Fibroblast of lung (primary cell): ENCODE data around the gene LRRFIP1. TPM values are rescaled to one million over a fixed set of nuclear protein-coding genes. Genes with fewer than 3 reads are reported as not detected.

ENCODE experiments used
- DNase-seq, 2 donors: peaks; one replicate each; pipeline versions ENCODE4 v3.0.0 to v3.0.0-alpha.2; 2010; ENCODE audit warnings: low read depth in 2 of 2
- H2AFZ ChIP-seq: 2 replicates; pipeline ENCODE4 v1.5.1; 2012; ENCODE audit warnings: low read length, control low read depth, inconsistent platforms
- H3K27ac ChIP-seq: 2 replicates; pipeline ENCODE4 v1.5.1; 2011; ENCODE audit warnings: low read length, control low read depth; ENCODE audit not compliant: insufficient read depth
- H3K27me3 ChIP-seq: 2 replicates; pipeline ENCODE4 v1.5.1; 2011; ENCODE audit warnings: mild to moderate bottlenecking, low read length; ENCODE audit not compliant: control insufficient read depth, insufficient read depth
- H3K36me3 ChIP-seq: 2 replicates; pipeline ENCODE4 v1.5.1; 2011; ENCODE audit warnings: low read length; ENCODE audit not compliant: control insufficient read depth, insufficient read depth
- H3K4me1 ChIP-seq: 2 replicates; pipeline ENCODE4 v1.5.1; 2011; ENCODE audit warnings: low read length; ENCODE audit not compliant: control insufficient read depth, insufficient read depth; ENCODE audit errors: extremely low read depth
- H3K4me2 ChIP-seq: 2 replicates; pipeline ENCODE4 v1.5.1; 2011; ENCODE audit warnings: low read length, control low read depth; ENCODE audit not compliant: insufficient read depth; ENCODE audit errors: extremely low read depth
- H3K4me3 ChIP-seq, 4 experiments: fragments of 200-600 bp in 1 of 4; sonication (generic) in 1 of 4; replicated peaks in 1 of 4; 2 replicates each; pipeline ENCODE4 v1.5.1; 2011 to 2016; ENCODE audit warnings: low read length in 4 of 4, low read depth in 3 of 4, mild to moderate bottlenecking in 3 of 4, control low read depth in 2 of 4, inconsistent platforms in 1 of 4, mixed read lengths in 1 of 4; ENCODE audit not compliant: insufficient read depth in 1 of 4; ENCODE audit errors: control extremely low read depth in 1 of 4
- H3K79me2 ChIP-seq: 2 replicates; pipeline ENCODE4 v1.5.1; 2012; ENCODE audit warnings: mild to moderate bottlenecking, low read length, inconsistent platforms; ENCODE audit not compliant: control insufficient read depth, insufficient read depth
- H3K9ac ChIP-seq: 2 replicates; pipeline ENCODE4 v1.5.1; 2011; ENCODE audit warnings: mild to moderate bottlenecking, low read length, control low read depth; ENCODE audit not compliant: insufficient read depth
- H3K9me3 ChIP-seq: 2 replicates; pipeline ENCODE4 v1.5.1; 2012; ENCODE audit warnings: low read depth, low read length; ENCODE audit not compliant: control insufficient read depth, insufficient read depth
- H4K20me1 ChIP-seq: 2 replicates; pipeline ENCODE4 v1.5.1; 2011; ENCODE audit warnings: low read length; ENCODE audit not compliant: control insufficient read depth, insufficient read depth; ENCODE audit errors: extremely low read depth
- EZH2 ChIP-seq: IDR thresholded peaks from 2 replicates; pipeline ENCODE4 v1.5.1; 2012; ENCODE audit warnings: low read length, control low read depth, mild to moderate bottlenecking; ENCODE audit errors: missing control alignments
- polyA plus RNA-seq, 2 donors: library from polyadenylated mRNA; depleted of rRNA in 1 of 2; stranded (reverse) in 1 of 2; unstranded in 1 of 2; fragments of >200 nt; gene quantifications; 2 replicates each; pipeline ENCODE4 v1.2.1, GENCODE V29; 2011 to 2012; ENCODE audit warnings: missing spikeins in 1 of 2
- total RNA-seq: library from RNA; depleted of rRNA; stranded (reverse); fragments of >200 nt; gene quantifications from 2 replicates; pipeline ENCODE4 v1.2.1, GENCODE V29; 2014
- TF ChIP-seq, protein P1 (sequence below), 2 donors: IDR thresholded peaks in 1 of 2; conservative IDR thresholded peaks in 1 of 2; 1 replicate in 1 of 2; 2 replicates in 1 of 2; pipeline ENCODE4 v1.5.1; 2011 to 2012; ENCODE audit warnings: low read length in 2 of 2, control low read depth in 1 of 2, inconsistent platforms in 1 of 2, low read depth in 1 of 2, mild to moderate bottlenecking in 1 of 2

The LRRFIP1 gene
- total and polyA plus RNA-seq, 2 donors (not counting 1 experiment from before 2014, with no cell fraction given) = 58.1 to 113 TPM

DNA sequence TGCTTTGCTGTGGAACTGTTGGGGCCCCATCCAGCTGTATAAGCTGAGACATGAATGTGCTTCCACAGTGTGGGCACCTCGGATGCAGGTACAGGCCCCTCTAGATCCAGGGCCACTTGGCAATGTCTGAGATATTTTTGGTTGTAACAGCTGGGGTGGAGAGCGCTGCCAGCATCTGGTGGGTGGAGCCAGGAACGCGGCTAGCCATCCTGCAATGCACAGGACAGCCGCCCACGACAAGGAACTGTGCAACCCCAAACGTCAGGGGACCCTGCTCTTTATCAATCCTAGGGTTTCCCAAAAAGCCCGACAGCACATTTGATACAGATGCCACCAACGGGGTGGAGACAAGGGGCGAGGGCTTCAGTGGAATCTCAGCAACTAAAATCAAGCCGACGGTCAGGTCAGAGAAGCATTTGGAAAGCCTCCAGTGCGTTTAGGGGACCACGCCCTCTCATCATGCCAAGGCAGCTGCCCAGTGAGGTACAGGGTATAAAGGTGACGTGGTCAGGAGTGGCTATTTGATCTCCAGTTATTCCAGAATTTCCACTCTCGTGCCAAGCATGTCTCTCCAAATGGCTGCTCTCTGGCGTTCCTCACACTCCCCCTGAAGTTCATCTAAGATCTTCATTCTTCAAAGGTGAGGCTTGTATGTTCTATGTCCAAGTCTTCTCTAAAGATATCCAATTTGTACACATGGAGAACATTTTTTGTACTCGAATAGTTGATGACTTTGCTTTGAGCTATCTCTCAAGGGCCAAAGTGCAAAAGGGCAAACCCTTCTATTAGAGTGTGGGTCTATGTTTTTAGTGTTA is 55.7 kb downstream of the LRRFIP1 start:
- Histone ChIP-seq H3K4me3 (no peak overlapping the region), H3K4me2 (no peak overlapping the region), H3K9me3 (no peaks in the 10 kb centered on the region), H2AFZ (no peak overlapping the region), H3K27me3 (no peaks in the 10 kb centered on the region), H3K4me1 (peaks cover 11% of the 10 kb centered on the region), H3K9ac (no peak overlapping the region), H4K20me1 (no peaks in the 10 kb centered on the region), H3K79me2 (no peaks in the 10 kb centered on the region), H3K36me3 (no peaks in the 10 kb centered on the region), H3K27ac (no peak overlapping the region)
- no peak for TF ChIP-seq EZH2
- TF ChIP-seq, protein P1, sequence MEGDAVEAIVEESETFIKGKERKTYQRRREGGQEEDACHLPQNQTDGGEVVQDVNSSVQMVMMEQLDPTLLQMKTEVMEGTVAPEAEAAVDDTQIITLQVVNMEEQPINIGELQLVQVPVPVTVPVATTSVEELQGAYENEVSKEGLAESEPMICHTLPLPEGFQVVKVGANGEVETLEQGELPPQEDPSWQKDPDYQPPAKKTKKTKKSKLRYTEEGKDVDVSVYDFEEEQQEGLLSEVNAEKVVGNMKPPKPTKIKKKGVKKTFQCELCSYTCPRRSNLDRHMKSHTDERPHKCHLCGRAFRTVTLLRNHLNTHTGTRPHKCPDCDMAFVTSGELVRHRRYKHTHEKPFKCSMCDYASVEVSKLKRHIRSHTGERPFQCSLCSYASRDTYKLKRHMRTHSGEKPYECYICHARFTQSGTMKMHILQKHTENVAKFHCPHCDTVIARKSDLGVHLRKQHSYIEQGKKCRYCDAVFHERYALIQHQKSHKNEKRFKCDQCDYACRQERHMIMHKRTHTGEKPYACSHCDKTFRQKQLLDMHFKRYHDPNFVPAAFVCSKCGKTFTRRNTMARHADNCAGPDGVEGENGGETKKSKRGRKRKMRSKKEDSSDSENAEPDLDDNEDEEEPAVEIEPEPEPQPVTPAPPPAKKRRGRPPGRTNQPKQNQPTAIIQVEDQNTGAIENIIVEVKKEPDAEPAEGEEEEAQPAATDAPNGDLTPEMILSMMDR (conservative IDR thresholded peaks at IDR 0.05 in 1 of 2, IDR thresholded peaks at IDR 0.05 in 1 of 2; ENCODE audit: low read depth in 1 of 2, low read length in 2 of 2) = no peak
- no peak for DNase-seq

DNA sequence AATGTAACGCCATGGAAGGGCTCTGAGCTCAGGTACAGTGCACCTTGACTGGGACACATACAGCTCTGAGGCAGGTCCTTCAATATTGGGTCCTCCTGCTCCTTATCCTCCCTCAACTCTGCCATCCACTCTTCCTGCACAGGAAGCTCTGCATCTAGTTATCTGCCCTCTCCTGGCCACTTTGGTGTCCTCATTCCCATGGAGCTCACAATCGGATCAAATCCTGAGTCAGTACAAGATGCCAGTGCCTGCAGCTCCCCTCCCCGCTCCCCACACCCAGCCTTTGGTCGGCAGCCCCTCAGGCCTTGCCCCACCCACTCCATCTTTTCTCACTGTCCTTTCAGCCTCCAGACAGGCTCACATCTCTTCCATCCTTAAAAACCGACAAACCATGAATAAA is 58.0 kb downstream of the LRRFIP1 start:
- H2AFZ ChIP-seq = no peak overlapping the region
- H4K20me1 ChIP-seq = no peaks in the 10 kb centered on the region
- H3K4me3 ChIP-seq = no peak overlapping the region
- peaks cover 21% of the 10 kb centered on the region for H3K4me1 ChIP-seq
- no peaks in the 10 kb centered on the region for H3K9me3 ChIP-seq
- H3K9ac ChIP-seq = no peak overlapping the region
- H3K4me2 ChIP-seq = no peak overlapping the region
- no peaks in the 10 kb centered on the region for H3K79me2 ChIP-seq
- no peak for DNase-seq
- H3K36me3 ChIP-seq = no peaks in the 10 kb centered on the region
- no peak for TF ChIP-seq EZH2
- TF ChIP-seq, protein P1 (conservative IDR thresholded peaks at IDR 0.05 in 1 of 2, IDR thresholded peaks at IDR 0.05 in 1 of 2; ENCODE audit: low read depth in 1 of 2, low read length in 2 of 2) = peak; percentile 38 to 55
- H3K27me3 ChIP-seq = no peaks in the 10 kb centered on the region
- no peak overlapping the region for H3K27ac ChIP-seq

DNA sequence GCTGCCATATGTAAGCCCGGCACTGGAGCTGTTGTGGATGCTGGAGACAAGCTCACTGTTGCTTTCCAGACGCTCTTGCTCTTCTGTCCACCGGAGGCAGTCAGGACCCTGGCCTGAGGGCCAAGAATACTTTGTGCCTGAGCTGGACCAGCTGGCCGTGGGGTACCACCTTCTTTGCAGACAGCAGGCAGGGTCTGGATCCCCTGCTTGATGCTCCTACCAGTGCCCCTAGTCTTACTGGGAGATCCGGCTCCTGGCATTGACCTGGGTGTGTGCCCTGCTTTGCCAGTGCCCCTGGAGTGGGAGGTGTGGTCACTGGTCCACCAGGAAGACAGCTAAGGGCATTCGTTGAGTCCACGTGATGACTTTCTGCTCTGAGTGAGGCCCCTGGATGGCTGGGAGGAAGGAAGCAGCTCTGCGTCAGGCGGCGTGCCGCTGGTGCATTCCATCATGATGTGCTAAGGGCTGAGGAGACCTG is 59.3 kb downstream of the LRRFIP1 start:
- Histone ChIP-seq H3K27me3 (no peaks in the 10 kb centered on the region), H3K9me3 (no peaks in the 10 kb centered on the region), H3K27ac (peak overlapping the region; percentile 73), H4K20me1 (no peaks in the 10 kb centered on the region), H3K4me1 (peaks cover 21% of the 10 kb centered on the region), H3K36me3 (no peaks in the 10 kb centered on the region), H3K79me2 (no peaks in the 10 kb centered on the region), H3K4me2 (no peak overlapping the region), H3K9ac (no peak overlapping the region), H2AFZ (no peak overlapping the region), H3K4me3 (no peak overlapping the region)
- peak in 1 of 2 donors; percentile 53 for DNase-seq
- TF ChIP-seq, protein P1 (conservative IDR thresholded peaks at IDR 0.05 in 1 of 2, IDR thresholded peaks at IDR 0.05 in 1 of 2; ENCODE audit: low read depth in 1 of 2, low read length in 2 of 2) = peak in 1 of 2 donors; percentile 38
- TF ChIP-seq EZH2 = no peak
